ENCODE data around the gene PHETA1.

PHETA1 gene

GRCh38 chr12:111359914-111360276 is 9.0 kb downstream of the PHETA1 start:
- no peaks in the 10 kb centered on the region; the same call in 1 of the 2 replicates for H3K36me3 ChIP-seq (ENCODE audit: insufficient read depth, low read length)
- TF ChIP-seq EZH2 (IDR thresholded peaks at IDR 0.05; ENCODE audit: borderline replicate concordance, low read depth, low read length, severe bottlenecking) (no peak), CTCF (IDR thresholded peaks at IDR 0.05; ENCODE audit: borderline replicate concordance, extremely low read depth, low read length, poor library complexity, severe bottlenecking) (no peak)
- no peaks in the 10 kb centered on the region for H3K79me2 ChIP-seq (ENCODE audit: insufficient read depth, low read length)
- H3K27ac ChIP-seq (ENCODE audit: low read length) = no peak overlapping the region
- no peak overlapping the region for H3K4me2 ChIP-seq (ENCODE audit: insufficient read depth, low read length)
- ATAC-seq (ENCODE audit: insufficient read depth, low read depth) (no peak), DNase-seq (no peak)
- no peak overlapping the region for H2AFZ ChIP-seq (ENCODE audit: low read depth, low read length)
- no peaks in the 10 kb centered on the region for H3K4me1 ChIP-seq (ENCODE audit: insufficient read depth, low read length)
- no peaks in the 10 kb centered on the region for H4K20me1 ChIP-seq (ENCODE audit: insufficient read depth, low read length)
- no peaks in the 10 kb centered on the region for H3K27me3 ChIP-seq (ENCODE audit: insufficient read depth, low read length, poor library complexity)
- H3K9ac ChIP-seq (ENCODE audit: low read depth, low read length) = no peak overlapping the region
- no peak overlapping the region for H3K4me3 ChIP-seq (ENCODE audit: low read depth in 1 of 2, low read length in 2 of 2)
- no peaks in the 10 kb centered on the region for H3K9me3 ChIP-seq (ENCODE audit: insufficient read depth, low read length, severe bottlenecking)

GRCh38 chr12:111359231-111359913 is 9.5 kb downstream of the PHETA1 start:
- no peaks in the 10 kb centered on the region for H3K4me1 ChIP-seq (ENCODE audit: insufficient read depth, low read length)
- ATAC-seq (ENCODE audit: insufficient read depth, low read depth) = no peak
- H3K36me3 ChIP-seq (ENCODE audit: insufficient read depth, low read length) = no peaks in the 10 kb centered on the region; the same call in 1 of the 2 replicates
- H3K27me3 ChIP-seq (ENCODE audit: insufficient read depth, low read length, poor library complexity) = no peaks in the 10 kb centered on the region
- H3K9me3 ChIP-seq (ENCODE audit: insufficient read depth, low read length, severe bottlenecking) = no peaks in the 10 kb centered on the region
- H3K4me2 ChIP-seq (ENCODE audit: insufficient read depth, low read length) = no peak overlapping the region
- H3K79me2 ChIP-seq (ENCODE audit: insufficient read depth, low read length) = no peaks in the 10 kb centered on the region
- no peak overlapping the region for H3K4me3 ChIP-seq (ENCODE audit: low read depth in 1 of 2, low read length in 2 of 2)
- no peaks in the 10 kb centered on the region for H4K20me1 ChIP-seq (ENCODE audit: insufficient read depth, low read length)
- no peak overlapping the region for H3K27ac ChIP-seq (ENCODE audit: low read length)
- no peak for DNase-seq
- no peak overlapping the region for H2AFZ ChIP-seq (ENCODE audit: low read depth, low read length)
- TF ChIP-seq CTCF (IDR thresholded peaks at IDR 0.05; ENCODE audit: borderline replicate concordance, extremely low read depth, low read length, poor library complexity, severe bottlenecking) (no peak), EZH2 (IDR thresholded peaks at IDR 0.05; ENCODE audit: borderline replicate concordance, low read depth, low read length, severe bottlenecking) (no peak)
- H3K9ac ChIP-seq (ENCODE audit: low read depth, low read length) = no peak overlapping the region

GRCh38 chr12:111355201-111355925 is 13.5 kb downstream of the PHETA1 start:
- ATAC-seq (ENCODE audit: insufficient read depth, low read depth) = no peak
- Histone ChIP-seq H4K20me1 (ENCODE audit: insufficient read depth, low read length) (no peaks in the 10 kb centered on the region), H3K27me3 (ENCODE audit: insufficient read depth, low read length, poor library complexity) (no peaks in the 10 kb centered on the region), H3K9ac (ENCODE audit: low read depth, low read length) (no peak overlapping the region), H3K79me2 (ENCODE audit: insufficient read depth, low read length) (no peaks in the 10 kb centered on the region), H3K4me1 (ENCODE audit: insufficient read depth, low read length) (no peaks in the 10 kb centered on the region), H2AFZ (ENCODE audit: low read depth, low read length) (no peak overlapping the region), H3K4me2 (ENCODE audit: insufficient read depth, low read length) (no peak overlapping the region), H3K9me3 (ENCODE audit: insufficient read depth, low read length, severe bottlenecking) (no peaks in the 10 kb centered on the region), H3K36me3 (ENCODE audit: insufficient read depth, low read length) (no peaks in the 10 kb centered on the region), H3K27ac (ENCODE audit: low read length) (no peak overlapping the region), H3K4me3 (ENCODE audit: low read depth in 1 of 2, low read length in 2 of 2) (no peak overlapping the region)
- TF ChIP-seq EZH2 (IDR thresholded peaks at IDR 0.05; ENCODE audit: borderline replicate concordance, low read depth, low read length, severe bottlenecking) (no peak), CTCF (IDR thresholded peaks at IDR 0.05; ENCODE audit: borderline replicate concordance, extremely low read depth, low read length, poor library complexity, severe bottlenecking) (no peak)
- DNase-seq = no peak

Measured in DND-41 (cell line).